ENCODE data around the gene EPX. TPM values are rescaled to one million over a fixed set of nuclear protein-coding genes. Genes with fewer than 3 reads are reported as not detected.

Gene EPX
- total RNA-seq, 4 donors from 2014 or later, result not detected

GRCh38 chr17:58202859-58203258, 10.3 kb downstream of the EPX start:
- no peaks in the 10 kb centered on the region for H3K36me3 ChIP-seq
- no peak overlapping the region for H3K27ac ChIP-seq
- DNase-seq, result no peak
- H3K9me3 ChIP-seq, result no peaks in the 10 kb centered on the region
- in situ Hi-C loops (cut with MboI; ENCODE audit: low pct_ligation_motif_present in 1 of 4, low pct_unique_long_range_greater_than_20kb in 1 of 4, low sequenced_read_pairs in 3 of 4), result no loop called here
- TF ChIP-seq POLR2AphosphoS5 (IDR thresholded peaks at IDR 0.05) (no peak), EP300 (IDR thresholded peaks at IDR 0.05; ENCODE audit: low read depth) (no peak), CTCF (IDR thresholded peaks at IDR 0.05) (no peak), POLR2A (IDR thresholded peaks at IDR 0.05) (no peak)
- no peak overlapping the region for H3K4me3 ChIP-seq
- no peaks in the 10 kb centered on the region for H3K4me1 ChIP-seq
- intact Hi-C loops (cut with DNase I; ENCODE audit: low total_unique reads), result no loop called here
- H3K27me3 ChIP-seq, result peaks cover 11% of the 10 kb centered on the region
- WGBS, 2 donors (ENCODE audit: low coverage in 1 of 2), result 85% methylated on average over 7 of the region's 7 CpGs; no CpG with 5 or more reads in 1 of the 2 donors

- in situ Hi-C loops (cut with MboI; ENCODE audit: low pct_ligation_motif_present in 1 of 4, low pct_unique_long_range_greater_than_20kb in 1 of 4, low sequenced_read_pairs in 3 of 4) (no loop called here), intact Hi-C loops (cut with DNase I; ENCODE audit: low total_unique reads) (no loop called here)
- DNase-seq, result no peak
- Histone ChIP-seq H3K4me3 (no peak overlapping the region), H3K36me3 (peaks cover 0 to 5% (median 0%) of the 10 kb centered on the region in 4 donors), H3K4me1 (no peaks in the 10 kb centered on the region), H3K9me3 (no peaks in the 10 kb centered on the region), H3K27me3 (no peaks in the 10 kb centered on the region), H3K27ac (no peak overlapping the region)
- WGBS, 2 donors (ENCODE audit: low coverage in 1 of 2), result 80 to 87% methylated on average over 3 to 5 of the region's 5 CpGs
- TF ChIP-seq CTCF (IDR thresholded peaks at IDR 0.05), result no peak
- TF ChIP-seq EP300 (IDR thresholded peaks at IDR 0.05; ENCODE audit: low read depth), result no peak
- no peak for TF ChIP-seq POLR2AphosphoS5 (IDR thresholded peaks at IDR 0.05)
These were observed 12.3 kb downstream of the EPX start for GRCh38 chr17:58204796-58205195.

GRCh38 chr17:58205936-58206335, 13.4 kb downstream of the EPX start:
- no peak for TF ChIP-seq CTCF (IDR thresholded peaks at IDR 0.05)
- no peak for TF ChIP-seq EP300 (IDR thresholded peaks at IDR 0.05; ENCODE audit: low read depth)
- TF ChIP-seq POLR2A (IDR thresholded peaks at IDR 0.05), result no peak
- TF ChIP-seq POLR2AphosphoS5 (IDR thresholded peaks at IDR 0.05), result no peak
- in situ Hi-C loops (cut with MboI; ENCODE audit: low pct_ligation_motif_present in 1 of 4, low pct_unique_long_range_greater_than_20kb in 1 of 4, low sequenced_read_pairs in 3 of 4) (no loop called here), intact Hi-C loops (cut with DNase I; ENCODE audit: low total_unique reads) (no loop called here)
- Histone ChIP-seq H3K9me3 (no peaks in the 10 kb centered on the region), H3K27ac (no peak overlapping the region), H3K36me3 (peaks cover 0 to 9% (median 1%) of the 10 kb centered on the region in 4 donors), H3K4me1 (no peaks in the 10 kb centered on the region), H3K4me3 (no peak overlapping the region), H3K27me3 (no peaks in the 10 kb centered on the region)
- no peak for DNase-seq
- 95% methylated on average over 10 of the region's 11 CpGs; no CpG with 5 or more reads in 1 of the 2 donors for WGBS, 2 donors (ENCODE audit: low coverage in 1 of 2)

GRCh38 chr17:58207451-58207850, 14.9 kb downstream of the EPX start:
- peaks cover 0 to 16% (median 4%) of the 10 kb centered on the region in 4 donors for H3K36me3 ChIP-seq
- H3K9me3 ChIP-seq, result no peaks in the 10 kb centered on the region
- H3K4me1 ChIP-seq, result no peaks in the 10 kb centered on the region
- H3K27ac ChIP-seq, result no peak overlapping the region
- no peak overlapping the region for H3K4me3 ChIP-seq
- intact Hi-C loops (cut with DNase I; ENCODE audit: low total_unique reads), result no loop called here
- no peak for DNase-seq
- WGBS, 2 donors (ENCODE audit: low coverage in 1 of 2), result 93 to 100% methylated on average over 1 to 3 of the region's 3 CpGs
- H3K27me3 ChIP-seq, result no peaks in the 10 kb centered on the region
- in situ Hi-C loops (cut with MboI; ENCODE audit: low pct_ligation_motif_present in 1 of 4, low pct_unique_long_range_greater_than_20kb in 1 of 4, low sequenced_read_pairs in 3 of 4), result no loop called here
- TF ChIP-seq POLR2A (IDR thresholded peaks at IDR 0.05), result no peak

GRCh38 chr17:58208344-58208743, 15.8 kb downstream of the EPX start:
- Histone ChIP-seq H3K4me3 (no peak overlapping the region), H3K27ac (no peak overlapping the region), H3K9me3 (no peaks in the 10 kb centered on the region), H3K4me1 (no peaks in the 10 kb centered on the region), H3K36me3 (peaks cover 0 to 18% (median 7%) of the 10 kb centered on the region in 4 donors), H3K27me3 (no peaks in the 10 kb centered on the region)
- TF ChIP-seq CTCF (IDR thresholded peaks at IDR 0.05), result no peak
- no peak for TF ChIP-seq EP300 (IDR thresholded peaks at IDR 0.05; ENCODE audit: low read depth)
- TF ChIP-seq POLR2A (IDR thresholded peaks at IDR 0.05), result no peak
- TF ChIP-seq POLR2AphosphoS5 (IDR thresholded peaks at IDR 0.05), result no peak
- 95% methylated on average over 5 of the region's 5 CpGs; no CpG with 5 or more reads in 1 of the 2 donors for WGBS, 2 donors (ENCODE audit: low coverage in 1 of 2)
- in situ Hi-C loops (cut with MboI; ENCODE audit: low pct_ligation_motif_present in 1 of 4, low pct_unique_long_range_greater_than_20kb in 1 of 4, low sequenced_read_pairs in 3 of 4) (no loop called here), intact Hi-C loops (cut with DNase I; ENCODE audit: low total_unique reads) (no loop called here)
- DNase-seq, result no peak

Data from transverse colon (tissue), 4 donors.